Endothelial cell of umbilical vein (primary cell): ENCODE data around the gene ENHO. TPM values are rescaled to one million over a fixed set of nuclear protein-coding genes. Genes with fewer than 3 reads are reported as not detected.

Source experiments
- BruUV-seq: library from RNA; stranded (reverse); fragments of 400-500 nt; replicated peaks from 2 replicates; lab custom pipeline; 2021; lab: Mats Ljungman, UMichigan
- CTCF ChIA-PET: fragments of 300-600, 350-600 bp; sonication (Branson Sonifier 250); formaldehyde crosslinking; loops from one replicate; lab custom pipeline; 2021; ENCODE audit warnings: antibody characterized with exemption, inconsistent platforms; lab: Charles Lee
- POLR2A ChIA-PET: fragments of 300-600, 350-600 bp; sonication (Branson Sonifier 250); formaldehyde crosslinking; loops from one replicate; lab custom pipeline; 2021; ENCODE audit warnings: antibody characterized with exemption, inconsistent platforms; lab: Charles Lee
- DNase-seq: peaks from one replicate; pipeline ENCODE4 v3.0.0-alpha.2; 2011; ENCODE audit warnings: low read depth, low spot score
- FAIRE-seq: peaks from 2 replicates; lab custom pipeline; 2011; peaks lifted over from hg19 to GRCh38; lab: Jason Lieb, UNC
- H2AFZ ChIP-seq: 2 replicates; pipeline ENCODE4 v1.6.0; 2012; ENCODE audit warnings: low read depth, low read length, control low read depth, inconsistent platforms
- H3K27ac ChIP-seq: 2 replicates; pipeline ENCODE4 v1.5.1; 2011; ENCODE audit warnings: low read depth, mild to moderate bottlenecking, control low read depth, low read length, moderate library complexity; ENCODE audit not compliant: insufficient read depth
- H3K27me3 ChIP-seq, 2 experiments: 2 replicates each; pipeline versions ENCODE4 v1.6.0 to v1.6.1; 2011; ENCODE audit warnings: low read length in 2 of 2, mixed read lengths in 1 of 2; ENCODE audit not compliant: control insufficient read depth in 2 of 2, insufficient read depth in 2 of 2
- H3K36me3 ChIP-seq, 2 experiments: 2 replicates in 1 of 2; 3 replicates in 1 of 2; pipeline ENCODE4 v1.5.1; 2011; ENCODE audit warnings: low read length in 2 of 2, mild to moderate bottlenecking in 1 of 2, moderate library complexity in 1 of 2; ENCODE audit not compliant: control insufficient read depth in 2 of 2, insufficient read depth in 2 of 2; ENCODE audit errors: extremely low read depth in 1 of 2
- H3K4me1 ChIP-seq: 3 replicates; pipeline ENCODE4 v1.5.1; 2011; ENCODE audit warnings: mild to moderate bottlenecking, low read length; ENCODE audit not compliant: control insufficient read depth, insufficient read depth; ENCODE audit errors: extremely low read depth
- H3K4me2 ChIP-seq: 2 replicates; pipeline ENCODE4 v1.6.1; 2011; ENCODE audit warnings: low read length, control low read depth, mixed read lengths; ENCODE audit not compliant: insufficient read depth
- H3K4me3 ChIP-seq, 3 experiments: fragments of 200-600 bp in 1 of 3; sonication (generic), shearing (Covaris generic) in 1 of 3; replicated peaks in 1 of 3; 2 replicates each; pipeline ENCODE4 v1.5.1; 2011 to 2016; ENCODE audit warnings: control low read depth in 3 of 3, low read length in 3 of 3, mild to moderate bottlenecking in 2 of 3, inconsistent platforms in 1 of 3, low read depth in 1 of 3, moderate library complexity in 1 of 3; ENCODE audit not compliant: insufficient read depth in 1 of 3
- H3K79me2 ChIP-seq: 2 replicates; pipeline ENCODE4 v1.6.0; 2012; ENCODE audit warnings: low read length, inconsistent platforms; ENCODE audit not compliant: control insufficient read depth, insufficient read depth
- H3K9ac ChIP-seq: replicated peaks from 2 replicates; pipeline ENCODE3; 2011; ENCODE audit warnings: low read length, control low read depth; ENCODE audit not compliant: insufficient read depth; ENCODE audit errors: extremely low read depth
- H3K9me1 ChIP-seq: replicated peaks from 3 replicates; pipeline ENCODE4 v1.6.0; 2011; ENCODE audit warnings: mild to moderate bottlenecking, low read length; ENCODE audit not compliant: control insufficient read depth, insufficient read depth; ENCODE audit errors: extremely low read depth
- H3K9me3 ChIP-seq: replicated peaks from 2 replicates; pipeline ENCODE4 v1.5.1; 2012; ENCODE audit warnings: low read length, inconsistent platforms; ENCODE audit not compliant: control insufficient read depth, insufficient read depth
- H4K20me1 ChIP-seq: replicated peaks from 2 replicates; pipeline ENCODE3; 2011; ENCODE audit warnings: mild to moderate bottlenecking, low read length; ENCODE audit not compliant: control insufficient read depth, insufficient read depth; ENCODE audit errors: extremely low read depth
- EZH2 ChIP-seq: IDR thresholded peaks from 2 replicates; pipeline ENCODE4 v1.6.1; 2012; ENCODE audit warnings: borderline replicate concordance, low read depth, mild to moderate bottlenecking, moderate library complexity, low read length, inconsistent platforms; ENCODE audit not compliant: severe bottlenecking
- FOS ChIP-seq: IDR thresholded peaks from 2 replicates; pipeline ENCODE4 v1.6.1; 2011; ENCODE audit warnings: mild to moderate bottlenecking, low read length, moderate library complexity, borderline replicate concordance; ENCODE audit not compliant: insufficient read depth
- GATA2 ChIP-seq: IDR thresholded peaks from 2 replicates; pipeline ENCODE4 v1.7.0; 2011; ENCODE audit warnings: low read depth, mild to moderate bottlenecking, moderate library complexity, mixed read lengths, low read length; ENCODE audit not compliant: insufficient read length, insufficient read depth
- JUN ChIP-seq: IDR thresholded peaks from 2 replicates; pipeline ENCODE4 v1.6.1; 2011; ENCODE audit warnings: borderline replicate concordance, low read depth; ENCODE audit not compliant: insufficient read length, insufficient read depth
- MYC ChIP-seq: IDR thresholded peaks from one replicate; pipeline ENCODE4 v1.6.1; 2011; ENCODE audit warnings: mild to moderate bottlenecking, low read depth, low read length
- POLR2A ChIP-seq: IDR thresholded peaks from 2 replicates; pipeline ENCODE4 v1.6.1; 2012; ENCODE audit warnings: low read depth, mild to moderate bottlenecking, control low read depth, low read length
- POLR2AphosphoS5 ChIP-seq: IDR thresholded peaks from 2 replicates; pipeline ENCODE4 v1.6.1; 2012; ENCODE audit warnings: low read depth, mild to moderate bottlenecking, control low read depth, low read length, moderate library complexity; ENCODE audit not compliant: insufficient read depth
- dilution Hi-C: fragments of 300-500 bp; cut with MboI; formaldehyde crosslinking; loops from one replicate; pipeline ENCODE4 v1.15.0; 2019; ENCODE audit warnings: low sequenced_read_pairs; ENCODE audit not compliant: extremely low pct_ligation_motif_present
- intact Hi-C: fragments of 100-400 bp; cut with micrococcal nuclease; formaldehyde crosslinking; loops from one replicate; pipeline ENCODE4 v1.10.0; 2022
- polyA plus RNA-seq, 4 experiments: library from polyadenylated mRNA; depleted of rRNA in 3 of 4; stranded (reverse) in 3 of 4; unstranded in 1 of 4; fragments of >200 nt; gene quantifications; 2 replicates each; pipeline versions ENCODE4 v1.2.1 to v1.2.3, GENCODE V29; 2011 to 2012; ENCODE audit warnings: missing spikeins in 1 of 4
- total RNA-seq: library from RNA; stranded (reverse); gene quantifications from 2 replicates; pipeline ENCODE4 v1.2.3, GENCODE V29; 2021
- TF ChIP-seq, protein P1 (sequence below), 2 donors: IDR thresholded peaks; 1 replicate in 1 of 2; 2 replicates in 1 of 2; pipeline ENCODE4 v1.5.1; 2011; ENCODE audit warnings: low read length in 2 of 2, mild to moderate bottlenecking in 2 of 2, moderate library complexity in 2 of 2, control low read depth in 1 of 2, inconsistent platforms in 1 of 2, low read depth in 1 of 2; ENCODE audit not compliant: insufficient read depth in 1 of 2; ENCODE audit errors: extremely low read depth in 1 of 2
- TF ChIP-seq, protein P2 (sequence below): IDR thresholded peaks from 2 replicates; pipeline ENCODE4 v1.6.1; 2011; ENCODE audit not compliant: insufficient read depth, insufficient read length

Gene ENHO
- total and polyA plus RNA-seq, 2 donors (not counting 3 experiments of a cell fraction or from before 2014, with no cell fraction given): 0.10 TPM; not detected in 1

DNA sequence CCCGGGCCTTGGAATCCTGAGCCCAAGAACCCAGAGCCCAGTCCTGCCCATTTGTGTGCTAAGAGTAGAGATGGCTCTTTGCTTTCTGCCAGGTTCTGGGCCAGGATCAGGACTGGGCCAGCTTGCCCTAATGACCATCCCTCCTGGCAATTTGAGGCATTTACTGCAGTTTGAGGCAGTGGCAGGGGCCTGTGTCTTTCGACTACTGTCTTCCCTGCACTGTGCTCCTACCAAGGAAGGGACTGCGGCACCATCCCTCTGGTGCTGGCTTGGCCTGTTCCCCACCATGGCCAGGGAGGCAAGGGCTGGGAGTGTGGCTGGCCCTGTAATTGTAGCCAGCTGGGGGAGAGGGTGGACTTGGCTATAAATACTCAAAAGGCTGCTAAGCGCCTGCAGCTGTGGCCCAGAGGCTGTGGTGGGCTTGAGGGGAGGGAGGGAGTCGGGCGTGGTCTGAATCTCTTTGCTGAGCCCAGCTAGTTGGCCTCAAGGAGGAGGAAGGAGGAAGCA, 4.6 kb downstream of the ENHO start:
- peaks cover 9 to 11% of the 10 kb centered on the region in 2 experiments for H3K27me3 ChIP-seq
- H3K36me3 ChIP-seq: no peaks in the 10 kb centered on the region
- intact Hi-C loops (no loop called here), dilution Hi-C loops (loop anchor here (25.0 kb wide), 1 partner anchor 106 kb away; no protein-coding TSS in a partner anchor)
- CTCF ChIA-PET: interaction anchor here (1.4 to 2.4 kb wide), 3 partner anchors 17 to 114 kb away, joined by 4 to 10 read pairs (median 6); no protein-coding TSS in a partner anchor
- H3K9me1 ChIP-seq: no peaks in the 10 kb centered on the region
- H3K4me2 ChIP-seq: no peak overlapping the region
- no TSS peak for BruUV-seq
- H3K27ac ChIP-seq: no peak overlapping the region
- no peaks in the 10 kb centered on the region for H3K79me2 ChIP-seq
- no peak for FAIRE-seq
- H4K20me1 ChIP-seq: no peaks in the 10 kb centered on the region
- H3K4me1 ChIP-seq: peaks cover 3% of the 10 kb centered on the region
- H2AFZ ChIP-seq: no peak overlapping the region
- TF ChIP-seq, protein P1, sequence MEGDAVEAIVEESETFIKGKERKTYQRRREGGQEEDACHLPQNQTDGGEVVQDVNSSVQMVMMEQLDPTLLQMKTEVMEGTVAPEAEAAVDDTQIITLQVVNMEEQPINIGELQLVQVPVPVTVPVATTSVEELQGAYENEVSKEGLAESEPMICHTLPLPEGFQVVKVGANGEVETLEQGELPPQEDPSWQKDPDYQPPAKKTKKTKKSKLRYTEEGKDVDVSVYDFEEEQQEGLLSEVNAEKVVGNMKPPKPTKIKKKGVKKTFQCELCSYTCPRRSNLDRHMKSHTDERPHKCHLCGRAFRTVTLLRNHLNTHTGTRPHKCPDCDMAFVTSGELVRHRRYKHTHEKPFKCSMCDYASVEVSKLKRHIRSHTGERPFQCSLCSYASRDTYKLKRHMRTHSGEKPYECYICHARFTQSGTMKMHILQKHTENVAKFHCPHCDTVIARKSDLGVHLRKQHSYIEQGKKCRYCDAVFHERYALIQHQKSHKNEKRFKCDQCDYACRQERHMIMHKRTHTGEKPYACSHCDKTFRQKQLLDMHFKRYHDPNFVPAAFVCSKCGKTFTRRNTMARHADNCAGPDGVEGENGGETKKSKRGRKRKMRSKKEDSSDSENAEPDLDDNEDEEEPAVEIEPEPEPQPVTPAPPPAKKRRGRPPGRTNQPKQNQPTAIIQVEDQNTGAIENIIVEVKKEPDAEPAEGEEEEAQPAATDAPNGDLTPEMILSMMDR (IDR thresholded peaks at IDR 0.05; ENCODE audit: extremely low read depth in 1 of 2, insufficient read depth in 1 of 2, low read depth in 1 of 2, low read length in 2 of 2): no peak
- TF ChIP-seq FOS: no peak
- TF ChIP-seq EZH2: no peak
- no peak for TF ChIP-seq GATA2
- no peak for TF ChIP-seq JUN
- TF ChIP-seq POLR2A: no peak
- TF ChIP-seq MYC: no peak
- no peak for TF ChIP-seq POLR2AphosphoS5
- TF ChIP-seq, protein P2, sequence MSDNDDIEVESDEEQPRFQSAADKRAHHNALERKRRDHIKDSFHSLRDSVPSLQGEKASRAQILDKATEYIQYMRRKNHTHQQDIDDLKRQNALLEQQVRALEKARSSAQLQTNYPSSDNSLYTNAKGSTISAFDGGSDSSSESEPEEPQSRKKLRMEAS: no peak
- no peak overlapping the region for H3K4me3 ChIP-seq
- H3K9ac ChIP-seq: no peak overlapping the region
- DNase-seq: no peak
- no peaks in the 10 kb centered on the region for H3K9me3 ChIP-seq
- POLR2A ChIA-PET: no interaction called here
